ENCODE data around the gene TPRKB.
"Not testable (repeated sequence)": the region's sequence is repeated elsewhere in the genome, so short reads cannot be mapped to it uniquely, and the experiment has no call there.

Gene TPRKB

DNA sequence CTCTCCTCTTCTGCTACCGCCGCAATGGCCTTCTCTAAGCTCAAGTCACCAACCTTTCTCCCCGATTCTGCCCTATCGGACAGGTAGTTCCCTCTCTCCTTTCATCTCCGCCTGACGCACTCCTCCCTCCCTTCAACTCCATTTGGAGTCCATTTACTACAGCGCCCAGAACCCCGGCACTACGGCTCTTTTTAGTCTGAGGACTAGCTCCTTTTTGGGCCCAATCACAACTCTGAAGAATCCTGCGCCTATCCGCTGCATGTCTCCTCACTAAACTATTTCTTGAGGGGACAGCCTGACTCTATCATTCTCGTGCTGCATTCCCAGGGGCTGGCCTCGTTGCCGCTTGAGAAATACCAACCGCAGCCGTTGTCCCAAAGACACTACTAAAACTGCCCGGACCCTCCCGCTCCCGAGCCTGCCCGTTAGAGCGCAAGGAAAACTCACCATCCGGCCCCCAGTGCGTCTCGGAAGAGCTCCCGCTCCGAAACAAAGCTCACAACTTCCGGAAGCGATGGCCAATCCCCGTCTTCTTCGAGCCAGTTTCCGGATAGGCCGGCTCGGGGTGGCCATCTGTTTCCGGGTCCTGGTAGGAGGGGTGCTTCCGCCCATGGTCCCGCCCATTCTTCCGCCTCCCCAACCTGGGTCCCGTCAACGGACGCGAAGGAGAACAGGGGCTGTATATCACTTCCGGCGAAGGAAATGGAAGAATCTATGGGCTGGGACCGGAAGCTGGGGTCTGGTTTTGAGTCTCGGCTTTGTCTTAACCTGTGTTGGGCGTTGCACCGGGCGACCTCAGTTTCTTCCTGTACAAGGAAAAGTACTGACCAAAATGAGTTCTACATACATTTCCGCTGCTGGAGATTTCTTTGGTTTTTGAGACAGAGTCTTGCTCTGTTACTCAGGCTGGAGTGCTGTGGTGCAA, at the start of gene TPRKB:
Gene TPRKB (minus strand): TSS at position 491 of the 925 bp plus-strand sequence. CDS start 2,776 bp downstream, outside the sequence.
- peak; percentile 82 for DNase-seq (ENCODE audit: low read depth)

DNA sequence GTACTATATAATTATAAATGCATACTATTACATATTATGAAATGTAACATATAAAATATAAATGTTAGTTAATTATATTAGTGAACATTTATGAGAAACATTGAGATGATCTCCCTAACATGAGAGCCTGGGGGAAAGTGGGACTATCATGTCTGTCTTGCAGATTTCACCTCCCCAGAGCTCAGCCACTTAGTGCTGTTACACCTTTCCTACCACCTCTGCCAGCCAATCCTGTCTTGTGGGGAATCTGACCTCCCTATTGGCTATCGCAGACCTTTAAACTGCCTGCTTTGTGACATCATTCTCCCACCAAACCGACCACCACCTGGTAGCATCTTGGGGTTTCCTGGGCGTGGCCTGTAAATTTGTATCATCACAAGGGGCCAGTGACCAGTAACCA, 46.7 kb upstream of the TPRKB start, which contains the start of gene C2orf78:
Gene C2orf78 (plus strand): TSS at position 301 of the 400 bp plus-strand sequence. CDS start 127 bp downstream, outside the sequence.
- DNase-seq (ENCODE audit: low read depth): not testable (repeated sequence)

DNA sequence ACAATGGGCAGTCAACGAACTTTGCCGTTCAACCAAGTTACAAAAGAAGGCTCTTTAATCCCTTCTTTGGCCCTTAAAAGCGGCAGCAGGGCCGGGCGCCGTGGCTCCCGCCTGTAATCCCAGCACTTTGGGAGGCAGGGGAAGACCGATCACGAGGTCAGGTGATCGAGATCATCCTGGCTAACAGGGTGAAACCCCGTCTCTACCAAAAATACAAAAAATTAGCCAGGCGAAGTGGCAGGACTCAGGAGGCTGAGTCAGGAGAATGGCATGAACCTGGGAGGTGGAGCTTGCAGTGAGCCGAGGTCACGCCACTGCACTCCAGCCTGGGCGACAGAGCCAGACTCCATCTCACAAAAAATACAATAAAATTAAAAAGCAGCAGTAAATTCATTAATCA, 46.3 kb upstream of the TPRKB start:
- DNase-seq (ENCODE audit: low read depth): not testable (repeated sequence)

DNA sequence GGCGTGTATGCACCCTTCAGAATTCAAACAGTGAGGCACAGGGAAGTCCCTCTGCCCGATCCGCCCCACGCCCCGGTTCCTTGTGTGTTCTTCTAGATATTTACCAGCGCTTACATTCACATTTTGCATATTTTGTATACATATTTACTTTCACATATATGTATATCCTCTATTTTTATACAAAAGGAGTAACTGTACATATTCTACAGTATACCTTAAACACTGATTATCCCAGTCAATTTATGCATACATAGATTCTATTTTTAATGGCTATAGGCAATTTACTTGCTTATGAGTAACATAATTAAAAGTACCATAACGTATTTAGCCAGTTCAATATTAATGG, 43.1 kb upstream of the TPRKB start:
- DNase-seq (ENCODE audit: low read depth): no peak

DNA sequence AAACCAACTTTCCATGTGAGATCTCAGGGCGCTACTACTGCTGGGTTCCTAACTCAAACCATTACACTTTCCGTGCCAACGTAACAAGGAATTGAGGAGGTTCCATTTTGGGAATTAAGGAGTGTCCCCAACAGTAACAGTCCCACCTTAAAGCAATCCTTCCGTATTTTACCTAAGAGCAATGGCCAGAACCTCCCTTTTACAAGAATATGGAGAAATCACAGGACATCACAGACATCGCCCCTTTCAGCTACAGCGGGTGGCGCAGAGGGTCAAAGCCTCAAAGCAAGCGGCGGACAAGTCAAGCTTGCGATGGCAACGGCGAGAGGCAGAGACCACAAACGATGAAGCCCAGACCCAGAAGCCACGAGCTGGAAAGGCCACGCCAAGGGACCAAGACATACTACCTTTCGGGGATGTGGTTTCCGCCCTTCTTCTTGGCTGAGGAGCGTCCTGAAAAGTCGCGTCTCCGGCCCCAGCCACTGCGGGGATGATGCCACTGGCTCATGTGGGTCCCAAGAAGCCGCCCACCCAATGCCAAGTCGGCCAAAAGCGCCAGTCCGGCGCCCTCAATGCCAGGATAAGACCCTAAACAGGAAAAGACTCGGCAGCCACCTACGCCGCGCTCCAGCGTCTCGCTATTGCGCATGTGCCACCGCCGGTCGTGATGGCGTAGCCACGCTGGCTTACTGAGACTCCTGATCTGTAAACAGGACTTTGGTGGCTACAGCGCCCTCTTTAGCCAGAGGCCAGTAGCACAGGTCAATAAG, 42.5 kb upstream of the TPRKB start, which contains the start of gene DUSP11:
Gene DUSP11 (minus strand): TSS at position 637 of the 770 bp plus-strand sequence. CDS start 129 bp downstream, at position 508.
- peak; percentile 89 for DNase-seq (ENCODE audit: low read depth)

DNA sequence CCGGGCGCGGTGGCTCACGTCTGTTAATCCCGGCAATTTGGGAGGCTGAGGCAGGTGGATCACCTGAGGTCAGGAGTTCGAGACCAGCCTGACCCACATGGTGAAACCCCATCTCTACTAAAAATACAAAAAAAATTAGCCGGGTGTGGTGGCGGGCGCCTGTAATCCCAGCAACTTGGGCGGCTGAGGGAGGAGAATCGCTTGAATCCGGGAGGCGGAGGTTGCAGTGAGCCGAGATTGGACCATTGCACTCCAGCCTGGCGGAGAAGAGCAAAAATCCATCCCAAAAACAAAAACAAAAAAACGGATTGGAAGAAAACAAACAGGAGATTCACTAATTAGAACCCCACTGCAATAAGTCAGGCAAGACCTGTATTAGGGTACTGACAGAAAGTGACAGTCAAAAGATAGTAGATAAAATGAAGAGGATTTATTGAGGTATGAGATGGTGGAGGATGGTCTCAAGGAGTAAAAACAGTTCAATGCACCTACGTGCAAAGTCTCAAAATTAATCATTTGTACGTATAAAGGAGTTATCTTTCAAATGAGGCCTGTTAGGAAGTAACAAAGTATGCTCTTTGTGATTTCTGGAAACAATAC, 41.8 kb upstream of the TPRKB start:
- DNase-seq (ENCODE audit: low read depth): not testable (repeated sequence)

DNA sequence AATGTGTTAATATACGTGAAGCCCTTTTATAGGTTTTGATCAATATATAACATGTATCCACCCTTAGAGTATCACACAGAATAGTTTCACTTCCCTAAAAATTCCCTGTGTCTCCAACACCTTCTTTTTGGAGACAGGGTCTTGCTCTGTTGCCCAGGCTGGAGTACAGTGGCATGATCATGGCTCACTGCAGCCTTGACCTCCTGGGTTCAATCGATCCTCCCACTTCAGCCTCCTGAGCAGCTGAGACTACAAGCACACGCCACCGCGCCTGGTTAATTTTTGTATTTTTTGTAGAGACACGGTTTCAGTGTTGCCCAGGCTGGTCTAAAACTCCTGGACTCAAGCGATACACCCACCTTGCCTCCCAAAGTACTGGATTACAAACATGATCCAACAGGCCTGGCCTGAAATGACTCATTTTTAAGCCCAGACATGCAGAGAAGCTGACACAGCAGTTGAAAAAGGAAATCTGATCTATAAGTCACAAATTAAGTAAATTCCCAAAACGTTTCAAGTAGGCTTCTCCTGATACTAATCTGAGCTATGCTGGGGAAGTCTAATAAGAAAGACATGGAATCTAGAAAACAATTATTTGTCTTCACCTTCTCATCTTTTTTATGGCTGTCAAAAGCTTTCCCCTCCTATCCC, 39.8 kb upstream of the TPRKB start:
- DNase-seq (ENCODE audit: low read depth): no peak

DNA sequence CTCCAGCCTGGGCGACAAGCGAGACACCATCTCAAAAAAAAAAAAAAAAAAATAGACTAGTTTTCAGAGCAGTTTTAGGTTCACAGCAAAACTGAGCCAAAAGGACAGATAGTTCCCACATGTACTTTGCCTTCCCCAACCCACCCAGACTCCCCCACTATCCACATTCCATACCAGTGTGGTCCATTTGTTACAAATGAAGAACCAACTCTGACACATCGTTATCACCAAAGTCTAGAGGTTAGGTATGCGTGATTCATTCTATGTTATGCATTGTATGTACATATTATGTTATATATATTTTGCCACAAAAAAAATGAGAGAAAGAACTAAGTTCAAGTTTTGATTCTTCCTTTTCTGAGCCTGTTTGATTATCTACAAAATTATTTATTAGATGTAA, 39.2 kb upstream of the TPRKB start:
- DNase-seq (ENCODE audit: low read depth): no peak

DNA sequence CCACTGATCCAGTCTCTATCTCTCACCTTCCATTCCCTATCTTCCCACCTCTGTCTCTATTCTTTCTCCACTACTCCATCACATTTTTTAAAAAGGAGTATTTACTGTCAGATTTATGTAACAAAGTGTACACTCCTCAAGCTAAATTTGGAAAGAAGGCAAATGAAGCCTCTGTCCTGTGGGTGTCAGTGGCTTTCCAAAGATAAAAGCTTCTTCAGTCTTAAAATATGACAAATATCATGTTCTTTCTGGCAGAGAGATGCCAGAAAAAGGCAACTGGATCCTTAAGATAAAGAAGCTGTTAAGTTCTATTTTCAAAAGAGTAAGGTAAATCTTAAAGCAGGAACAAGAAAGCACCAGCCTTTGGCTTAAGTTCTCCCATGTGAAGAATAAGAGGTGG, 35.7 kb upstream of the TPRKB start:
- no peak for DNase-seq (ENCODE audit: low read depth)

DNA sequence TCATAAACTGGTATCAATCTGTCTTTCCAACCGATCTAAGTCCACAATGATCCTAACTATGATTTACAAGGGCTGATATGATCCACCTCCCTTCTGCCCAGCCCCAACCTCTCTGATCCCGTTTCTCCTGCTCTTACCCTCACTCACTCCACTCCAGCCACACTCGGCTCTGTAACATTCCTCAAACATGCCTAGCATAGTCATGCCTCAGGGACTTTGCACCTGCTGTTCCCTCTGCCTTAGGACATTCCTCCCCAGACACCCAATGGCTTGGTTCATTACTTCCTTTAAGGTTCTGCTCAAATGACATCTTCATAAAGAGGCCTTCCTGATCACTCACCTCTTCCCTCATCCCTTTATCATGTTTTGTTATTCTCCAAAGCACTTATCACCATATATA, 33.6 kb upstream of the TPRKB start:
- no peak for DNase-seq (ENCODE audit: low read depth)

DNA sequence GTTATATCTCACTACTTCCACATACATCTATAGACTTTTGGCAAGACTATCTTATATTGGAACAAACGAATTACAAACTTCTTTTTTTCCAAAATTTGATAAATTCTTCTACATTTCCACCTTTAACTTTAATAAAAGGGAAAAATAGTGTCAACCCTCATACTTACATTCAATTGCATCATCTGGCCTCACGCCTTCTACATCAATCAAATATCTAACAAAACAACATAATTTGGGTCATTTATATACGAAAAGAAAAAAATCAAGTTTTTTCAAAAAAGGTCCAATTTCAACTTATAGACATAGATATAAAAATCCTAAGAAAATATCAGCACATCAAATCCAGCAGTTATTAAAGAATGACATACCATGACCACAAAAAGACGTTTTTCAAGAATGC, 29.8 kb upstream of the TPRKB start:
- no peak for DNase-seq (ENCODE audit: low read depth)

DNA sequence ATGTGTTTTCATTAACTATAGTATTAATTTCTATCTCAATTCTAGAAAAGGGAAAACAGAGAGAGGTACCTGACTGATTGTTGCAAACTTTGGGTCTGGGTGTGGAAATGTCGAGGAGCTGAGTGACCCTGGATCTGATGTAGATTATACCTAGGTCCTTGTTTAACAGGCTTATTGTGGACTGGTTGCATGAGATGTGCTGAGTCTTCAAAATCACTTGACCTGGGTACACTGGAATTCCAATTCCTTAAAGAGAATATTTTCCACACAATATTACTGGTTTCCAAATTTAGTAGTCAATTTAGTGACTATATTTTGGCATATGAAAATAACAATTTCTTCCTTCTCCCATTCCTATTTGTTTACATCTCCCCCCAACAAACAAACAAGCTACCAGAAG, 29.2 kb upstream of the TPRKB start:
- no peak for DNase-seq (ENCODE audit: low read depth)

DNA sequence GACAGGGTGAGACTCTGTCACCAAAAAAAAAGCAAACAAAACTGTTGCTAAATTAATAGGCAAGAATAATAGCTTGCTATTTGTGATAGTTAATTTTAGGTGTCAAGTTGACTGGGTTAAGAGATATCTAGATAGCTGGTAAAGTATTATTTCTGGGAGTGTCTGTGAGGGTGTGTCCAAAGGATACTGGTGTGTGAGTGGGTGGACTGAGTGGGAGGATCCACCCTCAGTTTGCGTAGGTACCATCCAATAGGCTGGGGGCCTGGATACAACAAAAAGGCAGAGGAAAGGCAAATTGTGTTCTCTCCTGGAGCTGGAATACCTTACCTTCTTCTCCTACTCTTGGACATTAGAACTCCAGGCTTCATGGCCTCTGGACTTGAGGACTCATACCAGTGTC, 27.8 kb upstream of the TPRKB start:
- no peak for DNase-seq (ENCODE audit: low read depth)

DNA sequence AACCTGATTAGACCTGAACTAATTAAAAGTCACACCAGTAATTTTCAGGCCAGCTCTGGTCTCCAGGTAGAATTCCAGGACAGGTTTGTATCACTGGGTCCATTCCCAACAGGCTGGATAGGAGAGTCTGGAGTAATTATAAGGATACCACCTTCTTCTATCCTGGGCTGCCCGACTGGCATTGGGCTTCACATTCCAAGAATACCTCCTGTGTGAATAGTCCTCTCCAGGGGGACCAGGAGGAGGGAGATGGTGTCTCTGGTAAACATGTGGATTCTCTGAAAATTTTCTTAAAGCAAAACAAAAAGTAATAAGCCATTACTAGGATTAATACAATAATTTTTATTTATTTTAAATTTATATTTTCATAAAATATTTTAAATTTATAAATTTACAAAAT, 25.4 kb upstream of the TPRKB start:
- DNase-seq (ENCODE audit: low read depth): no peak

DNA sequence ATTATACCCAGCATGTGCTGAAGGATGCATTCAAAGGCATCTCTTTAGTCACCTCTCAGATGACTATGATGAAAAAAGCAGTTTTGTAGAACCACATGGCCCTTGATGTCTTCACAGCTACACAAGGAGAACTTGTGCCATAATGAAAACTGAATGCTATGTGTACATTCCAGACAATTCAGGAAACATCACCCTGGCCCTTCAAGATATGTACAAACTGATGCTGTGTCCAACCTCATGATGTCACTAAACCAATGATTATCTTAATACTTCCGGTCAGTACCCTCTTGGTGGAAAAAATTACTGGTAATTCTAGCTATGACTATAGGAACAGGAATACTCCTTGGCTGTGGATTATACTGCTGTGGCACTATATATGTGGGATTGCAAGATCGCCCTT, 22.8 kb upstream of the TPRKB start:
- no peak for DNase-seq (ENCODE audit: low read depth)

DNA sequence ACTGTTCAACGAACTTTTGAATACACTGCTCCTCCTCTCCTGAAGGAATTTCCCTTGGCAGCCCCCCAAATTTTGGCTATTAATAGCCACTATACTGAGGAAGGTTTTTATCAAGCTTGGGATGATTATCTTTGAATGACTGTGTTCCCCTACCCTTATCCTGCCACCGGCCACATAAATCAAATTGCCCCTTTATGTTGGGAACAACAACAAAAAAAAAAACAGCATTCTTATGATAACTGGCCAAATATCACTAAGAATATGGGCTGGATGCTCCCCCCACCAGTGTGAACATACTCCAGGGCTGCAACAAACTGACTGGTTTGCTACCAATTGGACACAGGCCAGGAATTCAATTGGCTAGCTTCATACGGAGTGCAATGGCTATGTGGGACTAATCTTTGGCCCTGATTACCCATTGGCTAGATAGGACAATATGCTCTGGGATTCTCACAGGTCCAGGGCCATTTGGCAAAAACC, 22.2 kb upstream of the TPRKB start:
- no peak for DNase-seq (ENCODE audit: low read depth)

DNA sequence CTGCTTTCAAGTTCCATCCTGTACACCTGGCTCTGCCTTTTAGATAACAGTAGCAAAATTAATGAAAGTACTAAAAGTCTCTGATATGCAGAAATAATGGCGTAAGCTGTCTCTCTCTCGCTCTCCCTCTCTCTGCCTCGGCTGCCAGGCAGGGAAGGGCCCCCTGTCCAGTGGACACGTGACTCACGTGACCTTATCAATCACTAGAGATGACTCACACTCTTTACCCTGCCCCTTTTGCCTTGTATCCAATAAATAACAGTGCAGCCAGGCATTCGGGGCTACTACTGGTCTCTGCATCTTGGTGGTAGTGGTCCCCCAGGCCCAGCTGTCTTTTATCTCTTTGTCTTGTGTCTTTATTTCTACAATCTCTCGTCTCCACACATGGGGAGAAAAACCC, 17.2 kb upstream of the TPRKB start:
- not testable (repeated sequence) for DNase-seq (ENCODE audit: low read depth)

DNA sequence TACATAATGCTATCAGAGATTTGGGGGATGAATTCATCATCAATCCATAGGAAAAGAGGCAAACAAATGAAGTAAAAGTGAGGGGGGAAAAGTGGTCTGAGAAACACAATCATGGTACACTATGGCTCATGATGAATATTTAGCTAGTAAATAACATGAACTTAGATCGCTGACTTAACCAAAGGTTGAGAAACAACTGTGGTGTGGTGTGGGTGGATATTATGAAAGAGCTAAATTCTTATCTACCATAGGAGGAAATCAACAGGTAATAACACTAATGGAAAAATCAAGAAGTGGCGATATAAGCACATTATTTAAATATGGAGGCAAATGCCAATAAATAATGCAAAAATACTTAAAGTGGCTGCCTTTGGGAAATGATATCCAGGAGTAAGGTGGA, 12.2 kb upstream of the TPRKB start:
- DNase-seq (ENCODE audit: low read depth): no peak

DNA sequence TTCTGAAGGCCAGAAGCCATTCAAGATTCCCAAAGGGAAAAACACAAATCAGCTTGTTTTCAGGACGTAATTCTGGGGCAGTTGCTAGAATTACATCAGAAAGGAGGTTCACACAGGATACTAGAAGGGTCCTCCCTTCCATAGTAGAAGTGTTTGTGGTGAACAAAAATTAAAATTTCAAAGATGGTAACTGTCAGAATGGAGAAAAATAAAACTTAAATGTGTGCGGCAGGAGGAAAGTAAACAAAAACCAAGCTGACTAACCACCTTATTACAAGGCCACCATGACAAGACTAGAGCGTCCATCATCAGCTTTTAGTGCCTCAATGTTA, 9.7 kb upstream of the TPRKB start:
- no peak for DNase-seq (ENCODE audit: low read depth)

DNA sequence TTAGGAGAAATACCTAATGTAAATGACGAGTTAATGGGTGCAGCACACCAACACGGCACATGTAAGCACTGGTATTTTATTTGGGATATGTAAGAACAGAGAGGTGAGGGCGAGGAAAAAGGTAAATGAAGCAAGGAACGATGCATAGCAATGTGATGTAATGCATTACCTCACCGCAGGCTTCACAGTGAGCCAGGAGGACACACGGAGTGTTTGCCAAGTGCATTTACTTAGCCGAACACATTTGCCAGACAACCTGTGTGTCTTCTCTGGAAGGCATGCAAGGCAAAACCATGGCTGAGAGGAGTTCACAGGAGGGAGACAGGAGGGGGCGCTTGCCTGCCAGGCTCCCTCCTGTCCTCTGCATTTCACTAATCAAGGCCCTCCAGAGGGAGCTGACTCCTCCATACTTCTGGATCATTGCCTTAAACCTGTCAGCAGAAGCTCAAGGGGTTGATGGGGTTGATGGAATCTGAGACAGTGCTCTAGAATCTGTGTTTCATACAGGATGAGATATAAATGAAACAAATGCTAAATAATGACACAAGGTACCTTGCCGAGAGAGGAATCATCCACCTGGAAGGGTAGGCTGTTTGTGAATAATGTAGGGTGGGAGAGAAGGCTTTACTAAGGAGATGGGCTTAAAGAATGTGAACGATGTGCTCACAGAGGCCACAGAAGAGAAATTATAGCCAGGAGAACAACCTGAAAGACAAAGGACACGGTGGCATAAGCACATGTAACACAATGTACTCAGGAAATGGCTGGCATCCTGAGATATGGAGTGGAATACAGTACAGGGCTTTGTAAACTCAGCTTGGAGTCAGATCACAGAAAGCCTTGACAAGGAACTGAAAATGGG, 9.1 kb upstream of the TPRKB start:
- no peak for DNase-seq (ENCODE audit: low read depth)

DNA sequence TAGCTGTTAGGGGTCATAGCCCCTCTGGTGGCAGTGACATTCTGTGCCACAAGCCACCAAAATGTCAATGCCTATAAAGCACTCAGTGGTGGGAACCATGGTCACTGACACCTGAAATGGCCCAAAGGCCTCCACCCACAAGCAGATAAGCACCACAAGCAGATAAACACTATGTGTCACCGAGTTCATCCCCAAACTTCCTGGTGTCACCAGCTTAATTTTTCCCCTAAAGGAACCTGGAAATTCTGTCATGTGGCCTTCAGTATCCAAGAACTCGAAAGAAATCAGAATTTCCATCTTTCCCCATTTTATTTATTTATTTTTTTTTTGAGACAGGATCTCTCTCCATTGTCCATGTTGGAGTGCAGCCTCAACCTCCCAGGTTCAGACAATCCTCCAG, 3.6 kb upstream of the TPRKB start:
- no peak for DNase-seq (ENCODE audit: low read depth)
